ENCODE results near the gene HBM.
"Not testable (repeated sequence)": the region's sequence is repeated elsewhere in the genome, so short reads cannot be mapped to it uniquely, and the experiment has no call there.

Gene HBM, protein sequence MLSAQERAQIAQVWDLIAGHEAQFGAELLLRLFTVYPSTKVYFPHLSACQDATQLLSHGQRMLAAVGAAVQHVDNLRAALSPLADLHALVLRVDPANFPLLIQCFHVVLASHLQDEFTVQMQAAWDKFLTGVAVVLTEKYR

DNA sequence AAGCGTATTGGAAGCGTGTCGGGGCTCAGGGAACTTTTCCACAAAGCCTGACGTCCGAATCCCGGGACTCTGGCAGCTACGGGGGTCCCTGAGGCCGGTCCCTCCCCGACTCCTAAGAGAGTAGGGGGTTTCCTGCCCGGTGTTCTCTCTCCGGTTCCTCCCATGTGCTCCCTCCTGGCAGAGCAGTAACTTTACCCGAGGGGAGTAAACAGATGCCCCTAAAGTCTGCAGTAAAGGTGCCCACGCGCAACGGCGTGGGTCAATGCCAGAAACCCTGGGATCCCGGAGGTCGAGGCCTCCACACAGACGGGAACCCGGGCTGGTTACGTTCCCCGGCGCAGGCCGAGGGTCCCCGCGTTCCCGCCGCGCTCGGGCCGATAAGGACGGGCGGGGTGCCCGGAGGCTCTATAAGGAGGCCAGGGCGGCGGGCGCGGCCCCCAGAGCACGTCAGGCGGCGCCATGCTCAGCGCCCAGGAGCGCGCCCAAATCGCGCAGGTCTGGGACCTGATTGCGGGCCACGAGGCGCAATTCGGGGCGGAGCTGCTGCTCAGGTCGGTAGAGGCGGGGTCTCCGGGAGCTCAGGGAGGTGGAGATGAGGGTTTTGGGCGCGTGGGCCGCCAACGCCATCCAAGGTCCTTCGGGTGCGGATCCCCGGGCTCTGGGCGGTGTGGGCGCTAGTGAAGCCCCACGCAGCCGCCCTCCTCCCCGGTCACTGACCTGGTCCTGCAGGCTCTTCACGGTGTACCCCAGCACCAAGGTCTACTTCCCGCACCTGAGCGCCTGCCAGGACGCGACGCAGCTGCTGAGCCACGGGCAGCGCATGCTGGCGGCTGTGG lies at the start of gene HBM:
TSS of gene HBM (plus strand) at position 440 of the 836 bp plus-strand sequence. CDS start at position 460, 20 bp downstream.
- no peak for DNase-seq (ENCODE audit: low read depth in 2 of 2)

DNA sequence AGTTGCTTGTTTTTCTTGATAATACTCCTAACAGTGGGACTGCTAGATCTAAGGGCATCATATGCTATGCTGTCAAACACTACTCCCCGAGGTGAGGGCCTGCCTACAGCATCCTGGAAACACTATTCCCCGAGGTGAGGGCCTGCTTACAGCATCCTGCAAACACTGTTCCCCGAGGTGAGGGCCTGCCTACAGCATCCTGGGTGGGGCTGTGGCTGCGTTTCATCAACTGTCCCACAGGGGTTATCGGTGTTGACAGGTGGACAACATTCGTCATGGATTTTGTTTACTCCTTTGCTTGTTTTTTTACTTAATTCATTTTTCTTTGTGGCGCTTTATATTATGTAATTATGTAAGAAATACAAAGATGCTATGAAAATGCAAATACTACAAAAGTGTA lies 49.8 kb upstream of the HBM start:
- DNase-seq (ENCODE audit: low read depth in 2 of 2): no peak

DNA sequence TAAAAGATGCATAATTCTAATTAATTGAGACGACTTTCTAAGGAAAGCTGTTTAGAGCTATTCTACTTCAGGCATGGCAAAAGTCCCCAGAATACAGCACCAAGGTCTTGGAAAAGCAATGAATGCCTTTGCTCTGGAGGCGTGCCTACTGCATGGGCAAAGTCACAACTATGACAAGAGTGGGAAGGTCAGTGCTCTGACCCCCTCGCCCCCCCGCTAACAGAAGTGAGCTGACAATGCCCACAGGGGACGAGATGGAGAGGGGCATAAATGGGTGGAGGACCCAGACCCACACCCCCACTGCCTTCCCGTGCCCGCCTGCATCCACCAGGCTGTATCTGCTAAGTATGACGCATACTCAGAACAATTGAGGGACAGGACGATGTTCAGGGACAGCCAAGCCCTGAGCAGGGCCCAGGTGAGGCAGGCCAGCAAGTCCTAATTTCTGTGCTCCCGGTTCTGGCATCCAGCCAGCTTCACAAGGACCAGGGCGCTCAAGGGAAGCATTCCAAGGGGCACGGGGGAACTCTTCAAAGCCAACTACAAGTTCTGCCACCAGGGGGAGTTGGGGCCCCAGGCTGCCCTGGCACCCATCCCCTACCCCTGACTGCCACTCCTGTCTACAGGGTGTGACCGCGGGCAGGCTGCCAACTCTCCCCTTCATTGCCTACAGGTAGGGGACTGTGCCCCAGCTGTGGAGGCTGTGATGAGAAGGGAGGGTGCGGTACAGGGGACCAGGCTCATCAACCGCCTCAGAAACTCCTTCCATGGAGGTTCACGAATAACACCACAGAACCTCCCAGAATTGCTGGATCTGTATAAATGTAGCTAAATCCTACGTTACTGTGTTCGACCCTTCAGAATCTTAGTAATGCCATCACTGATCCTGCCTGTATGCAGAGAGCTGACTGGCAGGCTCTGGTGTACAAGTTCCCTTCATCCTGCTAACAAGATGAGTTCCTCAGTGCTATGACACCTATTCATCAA lies 48.1 kb upstream of the HBM start:
- DNase-seq (ENCODE audit: low read depth in 2 of 2): peak; percentile 39 to 46

DNA sequence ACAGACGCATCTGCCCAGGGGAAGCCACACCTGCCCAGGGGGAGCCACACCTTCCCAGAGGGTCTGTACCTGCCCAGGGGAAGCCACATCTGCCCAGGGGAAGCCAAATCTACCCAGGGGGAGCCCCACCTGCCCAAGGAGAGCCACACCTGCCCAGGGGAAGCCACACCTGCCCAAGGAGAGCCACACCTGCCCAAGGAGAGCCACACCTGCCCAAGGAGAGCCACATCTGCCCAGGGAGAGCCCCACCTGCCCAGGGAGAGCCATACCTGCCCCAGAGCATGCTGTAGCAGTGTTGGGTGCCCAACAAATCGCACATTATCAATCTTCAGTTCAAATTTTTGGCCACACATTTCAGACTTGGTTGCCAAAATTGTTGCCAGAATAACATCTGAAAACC lies 46.9 kb upstream of the HBM start:
- no peak for DNase-seq (ENCODE audit: low read depth in 2 of 2)

DNA sequence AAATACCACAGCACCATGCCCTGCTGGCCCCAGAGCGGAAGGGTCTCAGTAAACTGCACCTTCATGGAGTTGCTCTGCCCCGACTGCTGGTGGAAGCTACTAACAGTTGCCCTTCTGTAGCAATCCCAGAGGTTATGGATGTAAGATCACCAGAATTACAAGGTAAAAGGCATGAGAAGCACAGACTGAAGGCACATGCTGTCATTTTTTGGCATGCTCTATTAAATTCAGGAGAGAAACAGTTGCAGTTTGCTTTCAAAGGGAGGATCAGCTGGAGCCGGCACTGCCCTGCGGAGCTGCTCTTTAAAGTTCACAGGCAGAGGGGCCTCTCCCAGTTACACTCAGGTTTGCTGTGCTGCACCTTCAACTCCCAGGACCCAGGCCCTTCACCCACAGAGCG lies 46.5 kb upstream of the HBM start:
- no peak for DNase-seq (ENCODE audit: low read depth in 2 of 2)

DNA sequence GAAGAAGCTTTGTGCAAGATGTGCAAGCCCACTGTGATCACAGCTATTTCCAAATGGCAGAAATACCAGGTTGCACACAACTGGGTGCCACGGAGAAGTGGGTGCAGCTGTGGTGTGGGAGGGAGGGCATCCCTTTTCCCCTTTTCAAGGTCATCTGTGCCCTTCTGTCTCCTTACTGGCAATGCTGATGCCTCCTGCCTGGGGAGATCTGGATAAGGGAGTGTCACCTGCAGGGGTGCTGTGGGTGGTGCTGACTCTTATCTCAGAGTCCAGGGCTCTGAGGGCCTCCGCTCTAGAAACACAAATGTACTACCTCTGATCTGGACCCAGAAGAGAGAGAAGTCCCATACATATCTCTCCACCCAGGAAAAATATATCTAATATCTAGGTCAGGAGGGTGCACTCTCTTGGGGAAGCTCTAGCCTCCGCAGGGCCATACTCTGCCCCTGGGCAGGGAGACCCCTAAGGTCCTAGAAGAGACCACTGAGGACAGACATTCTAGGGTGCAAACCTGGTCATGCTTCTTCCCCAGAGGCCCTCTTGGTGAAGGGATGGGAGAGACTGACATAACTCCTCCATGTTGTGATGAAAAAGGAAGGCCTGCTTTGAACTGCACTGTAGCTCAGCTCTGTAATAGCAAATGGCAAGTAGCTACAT lies 45.8 kb upstream of the HBM start:
- DNase-seq (ENCODE audit: low read depth in 2 of 2): no peak

DNA sequence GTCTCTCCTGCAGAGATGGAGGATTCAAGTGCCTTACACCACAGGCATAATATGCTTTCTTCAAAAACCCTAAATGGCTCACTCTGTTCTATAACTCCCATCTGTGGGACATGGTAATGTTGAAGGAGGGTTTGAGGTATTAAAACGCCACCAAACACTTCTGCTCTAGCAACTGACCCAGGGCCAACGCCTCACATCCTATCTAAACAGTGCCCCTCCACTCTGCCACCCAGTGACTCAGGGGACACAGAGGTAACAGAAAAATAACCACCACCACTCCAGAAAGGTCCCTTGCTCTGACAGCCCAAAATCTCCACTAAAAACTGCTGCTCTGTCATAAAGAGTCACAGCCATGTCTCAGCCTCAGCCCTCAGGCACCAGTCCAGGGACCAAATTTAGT lies 45.0 kb upstream of the HBM start:
- DNase-seq (ENCODE audit: low read depth in 2 of 2): no peak

DNA sequence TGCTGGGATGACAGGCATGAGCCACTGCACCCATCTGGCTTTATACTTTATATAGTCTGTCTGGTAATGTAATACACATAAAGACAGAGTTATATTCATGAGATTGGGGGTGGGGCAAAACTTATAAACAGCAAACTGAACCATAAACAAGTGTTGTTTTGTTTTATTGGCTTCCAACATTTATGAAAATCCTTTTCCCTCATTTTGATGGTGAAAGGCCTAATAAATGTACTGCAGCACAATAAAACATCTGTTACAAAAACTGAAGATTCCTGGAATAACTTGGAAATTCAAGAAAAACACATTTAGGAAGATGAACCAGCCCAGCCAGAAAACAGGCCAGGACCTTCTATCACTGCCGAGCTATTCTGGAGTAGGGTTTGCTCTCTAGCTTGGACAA lies 43.4 kb upstream of the HBM start:
- DNase-seq (ENCODE audit: low read depth in 2 of 2): no peak

DNA sequence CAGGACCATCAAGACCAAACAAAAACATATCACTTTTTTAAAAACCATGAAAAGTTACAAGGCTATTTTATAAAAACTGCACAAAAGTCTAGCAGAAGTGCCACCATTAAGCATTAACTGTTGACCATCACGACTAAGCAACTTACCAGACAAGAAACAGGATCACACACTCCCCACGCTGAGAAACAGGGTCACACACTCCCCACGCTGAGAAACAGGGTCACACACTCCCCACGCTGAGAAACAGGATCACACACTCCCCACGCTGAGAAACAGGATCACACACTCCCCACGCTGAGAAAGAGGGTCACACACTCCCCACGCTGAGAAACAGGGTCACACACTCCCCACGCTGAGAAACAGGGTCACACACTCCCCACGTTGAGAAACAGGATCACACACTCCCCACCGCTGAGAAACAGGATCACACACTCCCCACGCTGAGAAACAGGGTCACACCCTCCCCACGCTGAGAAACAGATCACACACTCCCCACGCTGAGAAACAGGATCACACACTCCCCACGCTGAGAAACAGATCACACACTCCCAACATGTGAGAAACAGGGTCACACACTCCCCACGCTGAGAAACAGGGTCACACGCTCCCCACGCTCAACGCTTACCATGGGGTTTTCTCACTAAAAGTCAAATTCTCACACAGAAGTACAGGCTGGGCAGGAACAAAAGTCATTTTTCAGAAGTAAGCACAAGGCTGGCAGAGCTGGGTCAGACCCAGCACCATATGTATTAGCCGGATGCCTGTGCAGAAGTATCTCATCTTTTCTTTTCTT lies 42.0 kb upstream of the HBM start:
- not testable (repeated sequence) for DNase-seq (ENCODE audit: low read depth in 2 of 2)

DNA sequence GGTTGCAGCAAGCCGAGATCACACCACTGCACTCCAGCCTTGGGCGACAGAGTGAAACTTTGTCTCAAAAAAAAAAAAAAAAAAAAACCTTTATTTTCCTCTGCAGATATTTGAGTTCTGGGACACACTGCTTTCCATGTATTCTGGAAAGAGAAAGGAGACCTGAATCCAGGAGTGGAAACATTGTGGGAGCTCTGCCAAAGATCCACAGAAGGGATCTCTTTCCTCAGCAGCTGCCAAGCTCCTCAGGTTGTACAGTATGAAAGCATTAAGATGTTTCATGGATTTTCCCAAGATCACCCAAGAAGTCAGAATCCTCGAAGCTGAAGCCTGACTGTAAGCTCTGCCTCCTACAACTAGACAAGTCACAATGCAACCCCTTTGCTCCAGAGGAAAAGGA lies 40.8 kb upstream of the HBM start:
- DNase-seq (ENCODE audit: low read depth in 2 of 2): no peak

DNA sequence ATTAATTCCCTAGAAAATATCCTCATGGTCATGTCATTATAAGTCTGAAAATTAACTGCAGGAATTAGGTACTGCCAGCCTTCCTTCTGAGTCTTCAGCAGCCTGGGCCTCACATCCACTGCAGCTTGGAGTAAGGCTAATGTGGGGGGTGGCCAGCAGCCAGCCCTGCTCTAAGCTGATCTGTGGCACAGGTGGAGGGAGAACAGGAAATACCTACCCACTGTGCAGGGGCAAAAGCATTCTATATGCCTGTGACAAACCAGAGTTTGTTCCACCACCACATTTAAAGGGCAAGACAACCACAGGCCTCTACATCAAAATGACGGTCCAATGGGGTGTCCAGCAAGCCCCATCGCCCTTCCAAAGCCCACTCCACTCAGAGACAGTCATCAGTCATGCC lies 36.7 kb upstream of the HBM start:
- DNase-seq (ENCODE audit: low read depth in 2 of 2): no peak

DNA sequence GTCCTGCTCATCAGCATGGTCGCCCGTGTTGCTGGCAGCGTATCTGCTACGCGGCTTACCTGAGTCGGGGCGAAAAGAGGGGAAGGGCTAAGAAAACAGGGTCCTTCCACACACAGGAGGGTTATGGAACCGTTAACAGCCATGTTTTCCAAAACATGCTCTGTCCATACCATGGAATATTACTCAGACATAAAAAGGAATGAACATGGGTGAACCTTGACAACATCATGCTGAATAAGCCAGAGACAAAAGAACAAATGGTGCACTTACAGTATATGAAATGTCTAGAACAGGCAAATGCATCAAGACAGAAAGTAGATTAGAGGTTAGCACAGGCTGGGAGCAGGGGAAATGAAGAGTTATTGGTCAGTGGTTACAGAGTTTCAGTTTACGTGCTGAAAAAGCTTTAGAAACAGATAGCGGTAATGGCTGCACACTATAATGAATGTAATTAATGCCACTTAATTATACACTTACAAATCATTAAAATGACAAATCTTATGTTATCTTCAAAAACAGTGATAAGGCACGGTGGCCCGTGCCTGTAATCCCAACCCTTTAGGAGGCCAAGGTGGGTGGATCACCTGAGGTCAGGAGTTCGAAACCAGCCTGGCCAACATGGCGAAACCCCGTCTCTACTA lies 35.1 kb upstream of the HBM start:
- no peak for DNase-seq (ENCODE audit: low read depth in 2 of 2)

DNA sequence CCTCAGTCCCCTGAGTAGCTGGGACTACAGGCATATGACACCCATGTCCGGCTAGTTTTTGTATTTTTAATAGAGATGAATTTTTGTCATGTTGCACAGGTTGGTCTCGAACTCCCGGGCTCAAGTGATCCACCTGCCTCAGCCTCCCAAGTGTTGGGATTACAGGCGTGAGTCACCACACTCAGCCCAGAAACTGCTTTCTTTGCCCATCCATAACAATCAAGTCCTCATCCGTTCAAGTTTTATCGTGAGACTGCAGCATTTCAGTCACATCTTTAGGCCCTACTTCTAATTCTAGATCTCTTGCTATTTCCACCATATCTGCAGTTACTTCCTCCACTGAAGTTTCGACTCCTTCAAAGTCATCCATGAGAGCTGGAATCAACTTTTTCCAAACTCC lies 33.7 kb upstream of the HBM start:
- DNase-seq (ENCODE audit: low read depth in 2 of 2): no peak

DNA sequence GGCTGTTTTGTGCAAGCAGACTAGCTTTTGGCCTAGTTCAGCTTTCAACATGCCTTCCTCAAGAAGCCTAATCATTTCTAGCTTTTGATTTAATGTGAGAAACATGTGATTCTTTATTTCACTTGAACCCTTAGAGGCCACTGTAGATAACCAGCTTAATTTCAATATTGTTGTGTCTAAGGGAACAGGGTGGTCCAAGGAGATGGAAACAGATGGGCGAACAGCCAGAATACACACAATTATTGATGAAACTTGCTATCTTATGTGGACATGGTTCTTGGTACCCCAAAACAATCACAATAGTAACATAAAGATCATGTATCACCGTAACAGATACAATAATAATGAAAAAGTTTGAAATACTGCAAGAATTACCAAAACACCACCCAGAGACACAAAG lies 32.1 kb upstream of the HBM start:
- no peak for DNase-seq (ENCODE audit: low read depth in 2 of 2)

DNA sequence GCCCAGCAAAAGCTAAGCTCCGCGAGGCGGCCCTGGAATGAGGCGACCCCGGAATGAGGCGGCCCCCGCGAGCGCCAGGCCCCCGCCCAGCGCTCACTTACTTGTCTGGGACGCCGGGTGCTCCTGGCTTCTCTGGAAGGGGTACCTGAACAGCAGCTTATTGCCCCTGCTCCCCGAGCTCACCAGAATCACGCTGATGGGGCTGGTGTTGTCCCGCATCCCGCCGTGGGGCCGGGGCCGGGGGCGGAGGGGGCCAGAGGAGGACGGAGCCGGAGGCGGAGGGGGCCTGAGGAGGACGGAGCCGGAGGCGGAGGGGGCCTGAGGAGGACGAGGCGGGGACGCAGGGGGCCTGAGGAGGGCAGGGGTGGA lies 27.7 kb upstream of the HBM start:
- no peak for DNase-seq (ENCODE audit: low read depth in 2 of 2)

DNA sequence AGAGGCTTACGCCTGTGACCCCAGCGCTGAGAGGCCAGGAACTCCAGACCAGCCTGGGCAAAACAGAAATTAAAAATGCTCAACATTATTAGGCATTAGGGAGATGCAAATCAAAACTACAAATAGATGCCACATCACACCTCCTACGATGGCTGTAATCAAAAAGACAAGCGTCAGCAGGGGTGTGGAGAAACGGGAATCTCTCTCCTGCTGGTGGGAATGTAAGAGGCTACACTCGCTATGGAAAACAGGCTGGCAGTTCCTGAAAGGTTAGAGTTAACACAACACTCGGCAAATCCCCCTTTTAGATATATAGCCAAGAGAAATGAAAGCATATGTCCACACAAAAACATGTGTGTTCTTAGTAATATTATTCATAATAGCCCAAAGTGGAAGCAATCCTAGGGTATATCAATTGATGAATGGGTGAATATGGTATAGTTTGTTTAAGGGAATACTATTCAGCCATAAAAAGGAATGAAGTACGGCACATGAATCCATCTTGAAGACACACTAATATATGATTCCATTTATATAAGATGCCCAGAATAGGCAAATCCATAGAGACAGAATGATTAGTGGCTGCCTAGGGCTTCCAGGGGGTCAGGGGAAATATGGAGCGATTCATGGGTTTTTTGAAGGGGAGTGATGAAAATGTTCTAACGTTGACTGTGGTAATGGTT lies 25.5 kb upstream of the HBM start:
- DNase-seq (ENCODE audit: low read depth in 2 of 2): no peak

DNA sequence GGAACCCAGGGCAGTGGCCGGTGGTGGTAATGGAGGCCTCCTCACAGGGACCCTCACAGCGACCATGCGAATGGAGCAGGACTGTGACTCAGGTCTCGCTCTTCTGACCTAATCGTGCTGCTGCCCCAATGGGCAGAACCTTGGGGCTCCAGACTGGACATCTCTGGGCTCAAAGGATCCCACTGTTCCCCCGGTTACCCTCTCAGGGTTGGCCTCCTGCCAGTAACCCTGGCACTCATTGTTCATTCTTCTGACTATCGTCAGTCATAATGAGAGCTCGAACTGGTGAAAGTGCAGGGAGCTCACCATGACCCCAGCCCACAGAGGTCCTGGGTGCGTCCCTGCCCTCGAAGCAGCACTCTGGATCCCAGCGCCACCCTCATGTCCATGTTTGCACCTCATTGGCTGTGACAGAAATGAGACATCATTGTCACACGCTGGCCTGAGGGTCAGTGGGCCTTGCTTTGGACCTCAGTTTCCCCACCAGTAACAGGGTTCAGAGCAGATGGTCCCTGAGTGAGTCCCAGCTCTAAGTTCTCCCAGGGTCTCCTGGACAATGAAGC lies 23.3 kb upstream of the HBM start:
- DNase-seq (ENCODE audit: low read depth in 2 of 2): no peak

DNA sequence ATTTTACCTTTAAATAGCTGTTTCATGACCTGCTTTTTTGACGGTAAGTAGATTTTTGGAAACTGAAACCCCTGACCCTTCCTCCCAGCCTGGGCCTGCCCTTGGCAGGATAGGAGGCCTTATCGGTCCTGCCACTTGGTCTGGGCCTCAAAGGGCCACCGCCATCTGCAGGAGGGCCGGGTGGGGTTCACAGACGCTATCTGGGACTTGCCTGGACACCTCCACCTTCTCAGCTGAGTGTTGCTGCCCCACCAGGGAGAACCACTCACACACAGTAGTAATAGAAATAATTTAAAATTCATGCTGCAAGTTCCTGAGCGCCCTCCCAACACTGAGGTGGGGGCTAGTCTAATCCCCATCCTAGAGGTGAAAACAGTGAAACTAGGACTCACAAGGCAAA lies 22.7 kb upstream of the HBM start:
- no peak for DNase-seq (ENCODE audit: low read depth in 2 of 2)

DNA sequence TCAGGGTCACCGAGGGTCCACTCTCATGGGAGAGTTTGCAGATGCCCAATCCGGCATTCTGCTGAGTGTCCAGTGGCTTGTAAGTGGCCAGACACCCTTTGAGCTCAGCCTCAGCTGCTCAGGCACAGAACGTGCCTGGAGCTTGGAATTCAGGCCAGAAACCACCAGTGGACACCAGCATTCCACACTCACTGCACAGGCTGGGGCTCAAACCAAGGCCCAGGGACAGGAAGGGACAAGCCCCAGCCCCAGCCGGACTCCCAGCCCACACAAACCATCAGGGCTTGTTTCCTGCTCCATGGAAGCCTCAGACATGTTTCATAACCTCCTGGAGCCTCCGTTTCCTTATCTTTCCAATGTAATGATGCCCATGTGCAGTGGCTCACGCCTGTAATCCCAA lies 22.3 kb upstream of the HBM start:
- DNase-seq (ENCODE audit: low read depth in 2 of 2): no peak

DNA sequence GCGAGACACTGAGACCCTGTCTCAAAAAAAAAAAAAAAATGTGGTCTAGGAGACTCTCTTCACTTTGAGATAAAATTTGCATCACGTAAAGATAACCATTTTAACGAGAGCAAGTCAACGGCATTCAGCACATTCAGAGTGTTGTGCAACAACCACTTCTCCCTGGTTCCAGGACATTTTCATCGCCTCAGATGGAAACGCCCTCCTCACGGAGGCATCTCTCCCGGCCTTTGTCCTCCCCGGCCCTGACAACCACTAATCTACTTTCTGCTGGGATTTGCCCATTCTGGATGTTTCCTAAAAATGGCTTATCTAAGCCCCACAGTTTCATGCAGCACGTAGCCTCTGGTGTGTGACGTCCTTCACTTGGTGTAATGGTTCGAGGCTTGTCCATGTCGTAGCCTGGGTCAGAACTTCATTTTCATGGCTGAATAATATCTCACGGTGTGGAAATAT lies 21.0 kb upstream of the HBM start:
- no peak for DNase-seq (ENCODE audit: low read depth in 2 of 2)

Data from activated CD8-positive, alpha-beta memory T cell treated with anti-CD3 and anti-CD28 coated beads for 4 hours (primary cell).